Measurements from ENCODE around the gene TRPV6. TPM values are rescaled to one million over a fixed set of nuclear protein-coding genes. Genes with fewer than 3 reads are reported as not detected.

TRPV6 gene
- total RNA-seq, 2 experiments from 2014 or later, result not detected

DNA sequence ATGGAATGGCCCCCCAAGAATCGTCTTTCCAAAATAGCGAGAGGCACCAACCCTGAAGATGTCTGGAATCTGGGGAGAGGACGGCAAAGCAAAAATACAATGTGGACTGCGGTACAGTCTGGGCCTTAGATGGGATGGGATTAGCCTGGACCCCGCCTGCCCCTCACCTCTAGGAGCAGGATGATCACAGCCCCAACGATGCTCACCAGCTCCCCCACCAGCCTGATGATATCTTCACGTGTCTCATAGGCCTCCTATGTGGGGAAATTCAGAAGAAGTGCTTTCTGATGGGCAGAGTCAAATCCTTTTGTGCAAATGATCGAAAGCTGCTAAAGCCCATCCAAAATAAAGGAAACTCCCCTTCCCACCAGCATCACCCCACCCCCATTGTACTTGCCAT lies 29.8 kb upstream of the TRPV6 start:
- H3K4me1 Mint-ChIP-seq (ENCODE audit: low read depth), result no peaks in the 10 kb centered on the region

DNA sequence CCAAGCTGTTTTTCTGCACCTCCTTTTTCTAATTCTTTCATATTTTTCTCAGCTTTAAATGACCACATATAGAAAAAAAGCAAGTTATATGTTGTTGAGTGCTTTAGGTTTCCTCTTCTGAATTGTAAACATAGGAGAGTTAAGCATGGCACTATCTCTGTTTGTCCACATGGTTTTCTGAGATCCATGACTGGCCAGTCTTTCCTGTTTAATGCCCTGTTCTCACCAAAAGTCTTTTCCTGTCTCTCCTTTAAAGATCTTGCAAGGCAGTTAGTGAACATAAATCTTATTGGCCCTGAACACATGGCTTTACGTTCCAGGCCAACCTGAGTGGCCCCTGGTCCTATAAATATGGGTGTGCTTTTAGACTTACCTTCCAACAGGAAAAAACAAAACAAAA lies 28.6 kb upstream of the TRPV6 start:
- ChIA-PET POLR2A (no interaction called here), CTCF (no interaction called here)
- no peaks in the 10 kb centered on the region for H3K9me3 Mint-ChIP-seq
- no peak for DNase-seq
- ATAC-seq, result no peak
- no peak overlapping the region for H3K27ac Mint-ChIP-seq
- H3K4me3 Mint-ChIP-seq, result no peak overlapping the region
- TF ChIP-seq, protein P1, sequence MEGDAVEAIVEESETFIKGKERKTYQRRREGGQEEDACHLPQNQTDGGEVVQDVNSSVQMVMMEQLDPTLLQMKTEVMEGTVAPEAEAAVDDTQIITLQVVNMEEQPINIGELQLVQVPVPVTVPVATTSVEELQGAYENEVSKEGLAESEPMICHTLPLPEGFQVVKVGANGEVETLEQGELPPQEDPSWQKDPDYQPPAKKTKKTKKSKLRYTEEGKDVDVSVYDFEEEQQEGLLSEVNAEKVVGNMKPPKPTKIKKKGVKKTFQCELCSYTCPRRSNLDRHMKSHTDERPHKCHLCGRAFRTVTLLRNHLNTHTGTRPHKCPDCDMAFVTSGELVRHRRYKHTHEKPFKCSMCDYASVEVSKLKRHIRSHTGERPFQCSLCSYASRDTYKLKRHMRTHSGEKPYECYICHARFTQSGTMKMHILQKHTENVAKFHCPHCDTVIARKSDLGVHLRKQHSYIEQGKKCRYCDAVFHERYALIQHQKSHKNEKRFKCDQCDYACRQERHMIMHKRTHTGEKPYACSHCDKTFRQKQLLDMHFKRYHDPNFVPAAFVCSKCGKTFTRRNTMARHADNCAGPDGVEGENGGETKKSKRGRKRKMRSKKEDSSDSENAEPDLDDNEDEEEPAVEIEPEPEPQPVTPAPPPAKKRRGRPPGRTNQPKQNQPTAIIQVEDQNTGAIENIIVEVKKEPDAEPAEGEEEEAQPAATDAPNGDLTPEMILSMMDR (IDR thresholded peaks at IDR 0.05), result no peak
- H3K27me3 Mint-ChIP-seq, result peaks cover 8% of the 10 kb centered on the region
- no peaks in the 10 kb centered on the region for H3K36me3 Mint-ChIP-seq (ENCODE audit: low read depth)
- intact Hi-C loops (cut with micrococcal nuclease), result no loop called here
- no peaks in the 10 kb centered on the region for H3K4me1 Mint-ChIP-seq (ENCODE audit: low read depth)

More for the DNA sequence above, 29.8 kb upstream of the TRPV6 start:
- H3K27ac Mint-ChIP-seq, result no peak overlapping the region
- no peak overlapping the region for H3K4me3 Mint-ChIP-seq
- ChIA-PET CTCF (interaction anchor here (1.1 kb wide), 1 partner anchor 10 kb away, joined by 4 read pairs; no protein-coding TSS in a partner anchor), POLR2A (no interaction called here)
- H3K36me3 Mint-ChIP-seq (ENCODE audit: low read depth), result no peaks in the 10 kb centered on the region
- DNase-seq (no peak), ATAC-seq (no peak)
- H3K9me3 Mint-ChIP-seq, result no peaks in the 10 kb centered on the region
- TF ChIP-seq, protein P1 (IDR thresholded peaks at IDR 0.05), result no peak
- intact Hi-C loops (cut with micrococcal nuclease), result no loop called here
- H3K27me3 Mint-ChIP-seq, result peaks cover 6% of the 10 kb centered on the region

DNA sequence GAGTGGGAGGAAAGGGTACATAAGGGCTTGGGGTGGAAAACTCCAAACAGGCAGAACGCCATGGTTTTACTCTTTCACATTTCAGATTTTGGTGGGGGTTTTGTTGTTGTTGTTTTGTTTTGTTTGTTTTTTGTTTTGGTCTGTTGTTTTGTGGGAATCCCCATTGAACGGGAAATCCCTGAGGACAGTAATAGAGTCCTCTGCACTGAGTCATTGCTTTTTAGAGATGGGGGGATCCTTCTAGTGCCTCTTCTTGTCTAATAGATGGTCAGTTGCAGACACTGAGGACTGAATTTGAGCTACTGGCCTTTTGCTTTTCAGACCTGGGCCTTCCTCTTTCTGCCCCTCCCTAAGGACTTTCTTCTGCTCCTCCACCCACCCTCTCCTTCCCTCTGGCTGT lies 28.0 kb upstream of the TRPV6 start:
- Mint-ChIP-seq H3K9me3 (no peaks in the 10 kb centered on the region), H3K36me3 (ENCODE audit: low read depth) (no peaks in the 10 kb centered on the region), H3K27me3 (peaks cover 12% of the 10 kb centered on the region), H3K4me3 (no peak overlapping the region), H3K27ac (no peak overlapping the region), H3K4me1 (ENCODE audit: low read depth) (no peaks in the 10 kb centered on the region)
- TF ChIP-seq, protein P1 (IDR thresholded peaks at IDR 0.05), result no peak
- intact Hi-C loops (cut with micrococcal nuclease), result no loop called here
- ChIA-PET POLR2A (no interaction called here), CTCF (no interaction called here)
- no peak for DNase-seq
- ATAC-seq, result no peak

DNA sequence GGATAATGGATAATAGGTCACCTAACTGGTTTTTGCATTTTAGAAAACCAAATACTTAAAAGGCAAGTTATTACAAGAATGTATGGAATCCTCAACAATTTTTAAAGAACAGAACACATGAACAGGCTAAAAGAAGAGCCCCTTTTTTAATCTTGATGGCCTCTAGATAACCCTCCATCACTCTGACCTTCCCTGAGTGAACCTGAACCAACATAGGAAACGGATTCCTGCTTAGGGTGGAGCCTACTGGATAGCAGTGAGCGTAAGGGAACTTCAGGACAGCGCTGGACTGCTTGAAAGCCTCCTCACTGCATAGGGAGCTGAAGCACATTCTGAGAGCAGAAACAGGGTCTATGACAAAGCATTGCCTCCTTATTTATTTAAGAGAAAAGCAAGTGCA lies 27.5 kb upstream of the TRPV6 start:
- H3K36me3 Mint-ChIP-seq (ENCODE audit: low read depth), result no peaks in the 10 kb centered on the region
- ChIA-PET POLR2A (no interaction called here), CTCF (no interaction called here)
- TF ChIP-seq, protein P1 (IDR thresholded peaks at IDR 0.05), result no peak
- H3K4me1 Mint-ChIP-seq (ENCODE audit: low read depth), result no peaks in the 10 kb centered on the region
- no peak overlapping the region for H3K4me3 Mint-ChIP-seq
- DNase-seq (no peak), ATAC-seq (no peak)
- H3K9me3 Mint-ChIP-seq, result no peaks in the 10 kb centered on the region
- no peak overlapping the region for H3K27ac Mint-ChIP-seq
- intact Hi-C loops (cut with micrococcal nuclease), result no loop called here
- H3K27me3 Mint-ChIP-seq, result peaks cover 12% of the 10 kb centered on the region

DNA sequence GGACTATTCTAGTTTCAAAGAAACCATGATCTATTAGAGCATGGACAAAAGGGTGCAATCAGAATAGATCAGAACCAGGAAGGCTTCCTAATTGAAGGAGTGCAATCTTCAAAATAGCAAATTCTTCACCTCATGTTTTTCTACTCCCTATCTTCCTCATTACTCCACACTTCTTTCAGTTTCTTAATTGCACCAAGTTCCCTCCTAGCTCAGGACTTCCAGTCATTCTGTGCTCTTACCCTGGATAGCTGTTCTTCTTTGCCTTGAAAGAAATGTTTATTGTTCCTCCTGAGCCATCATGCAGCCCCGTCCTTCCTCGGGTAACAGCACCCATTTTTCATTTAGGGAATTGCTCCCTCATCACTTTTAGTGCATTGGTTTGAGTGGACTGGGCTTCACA lies 24.9 kb upstream of the TRPV6 start:
- ChIA-PET POLR2A (no interaction called here), CTCF (interaction anchor here (0.8 to 1.4 kb wide), 3 partner anchors 29 to 99 kb away, joined by 3 to 5 read pairs (median 4); no protein-coding TSS in a partner anchor)
- intact Hi-C loops (cut with micrococcal nuclease), result no loop called here
- TF ChIP-seq, protein P1 (IDR thresholded peaks at IDR 0.05), result no peak
- no peak for ATAC-seq
- H3K4me1 Mint-ChIP-seq (ENCODE audit: low read depth), result no peaks in the 10 kb centered on the region
- H3K4me3 Mint-ChIP-seq, result no peak overlapping the region
- no peak for DNase-seq
- H3K36me3 Mint-ChIP-seq (ENCODE audit: low read depth), result no peaks in the 10 kb centered on the region
- peaks cover 13% of the 10 kb centered on the region for H3K27me3 Mint-ChIP-seq
- no peaks in the 10 kb centered on the region for H3K9me3 Mint-ChIP-seq
- H3K27ac Mint-ChIP-seq, result no peak overlapping the region
